HG02571 (cell line): ENCODE measurements around the gene CNR2.
"Not testable (repeated sequence)": the region's sequence is repeated elsewhere in the genome, so short reads cannot be mapped to it uniquely, and the experiment has no call there.

Experiments
- ATAC-seq: cut with Tn5 transposase; IDR thresholded peaks from one replicate; pipeline ENCODE4 v1.9.1; 2021; ENCODE audit warnings: mild to moderate bottlenecking, moderate library complexity; ENCODE audit not compliant: unreplicated experiment

Gene CNR2

DNA sequence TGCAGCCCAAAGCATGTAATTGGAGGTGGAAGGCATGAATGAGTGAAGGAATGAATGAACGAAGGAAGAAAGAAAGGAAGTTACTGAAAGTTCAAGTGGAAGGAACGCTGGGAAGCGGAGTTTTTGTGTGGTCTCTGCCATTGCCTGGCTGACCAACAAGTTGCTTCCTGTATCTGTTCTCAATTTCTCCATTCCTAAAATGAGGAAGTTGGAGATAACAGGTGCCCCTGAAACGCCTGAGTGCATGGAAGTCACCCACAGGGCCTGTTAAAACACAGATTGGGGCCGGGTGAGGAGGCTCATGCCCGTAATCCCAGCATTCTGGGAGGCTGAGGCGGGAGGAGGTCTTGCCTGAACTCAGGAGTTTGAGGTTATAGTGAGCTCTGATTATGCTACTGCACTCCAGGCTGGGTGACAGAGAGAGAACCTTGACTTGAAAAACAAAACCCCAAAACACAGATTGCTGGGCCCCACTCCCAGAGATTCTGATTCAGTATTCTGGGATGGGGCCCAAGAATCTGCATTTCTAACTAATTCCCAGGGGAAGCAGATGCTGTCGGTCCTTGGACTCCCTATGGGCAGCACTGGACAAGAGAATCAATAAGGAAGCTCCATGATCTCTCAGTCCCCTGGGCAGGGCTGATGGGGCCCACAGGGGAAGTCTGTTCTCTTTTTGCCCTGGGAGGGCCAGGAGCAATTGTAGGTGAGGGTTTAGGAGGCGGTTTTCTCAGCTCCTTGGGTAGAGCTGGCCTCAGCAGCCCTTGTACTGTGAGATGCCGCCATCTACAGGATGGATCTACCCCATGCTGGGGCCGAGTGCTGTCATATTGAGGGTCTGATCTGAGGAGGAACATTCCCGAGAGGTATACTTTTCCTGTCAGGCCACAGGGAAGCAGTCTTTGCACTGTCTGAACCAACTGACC lies 3.3 kb upstream of the CNR2 start:
- ATAC-seq, result no peak

DNA sequence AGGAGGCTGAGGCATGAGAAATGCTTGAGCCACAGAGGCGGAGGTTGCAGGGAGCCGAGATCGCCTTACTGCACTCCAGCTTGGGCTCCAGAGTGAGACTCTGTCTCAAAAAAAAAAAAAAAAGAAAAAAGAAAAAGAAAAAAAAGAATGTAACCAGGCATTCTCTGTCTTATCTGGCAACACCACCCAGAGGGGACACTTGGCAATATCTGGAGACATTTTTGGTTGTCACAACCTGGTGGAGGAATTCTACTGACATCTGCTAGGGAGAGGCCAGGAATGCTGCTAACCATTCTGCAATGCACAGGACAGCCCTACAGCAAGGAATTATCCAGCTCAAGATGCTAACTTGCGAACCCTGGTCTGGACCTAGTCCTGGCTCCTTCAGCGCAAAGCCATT lies 2.3 kb upstream of the CNR2 start:
- no peak for ATAC-seq

DNA sequence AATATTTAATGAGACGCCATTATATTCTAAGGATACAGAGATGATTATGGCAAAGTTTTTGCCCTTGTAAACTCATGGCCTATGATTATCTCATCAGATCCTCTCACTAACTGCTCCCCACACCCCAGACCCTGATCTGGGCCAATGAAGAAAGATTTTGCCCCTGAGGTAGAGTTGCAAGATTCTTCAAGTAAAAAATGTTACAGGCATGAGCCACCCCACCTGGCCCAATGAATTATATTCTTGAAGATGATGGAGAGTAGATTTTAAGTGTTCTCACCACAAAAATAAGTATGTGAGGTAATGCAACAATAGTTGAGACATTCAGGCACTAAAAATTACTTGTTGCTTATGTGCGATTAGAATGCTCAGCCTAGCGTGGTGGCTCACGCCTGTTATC lies 1.8 kb upstream of the CNR2 start:
- ATAC-seq, result no peak

DNA sequence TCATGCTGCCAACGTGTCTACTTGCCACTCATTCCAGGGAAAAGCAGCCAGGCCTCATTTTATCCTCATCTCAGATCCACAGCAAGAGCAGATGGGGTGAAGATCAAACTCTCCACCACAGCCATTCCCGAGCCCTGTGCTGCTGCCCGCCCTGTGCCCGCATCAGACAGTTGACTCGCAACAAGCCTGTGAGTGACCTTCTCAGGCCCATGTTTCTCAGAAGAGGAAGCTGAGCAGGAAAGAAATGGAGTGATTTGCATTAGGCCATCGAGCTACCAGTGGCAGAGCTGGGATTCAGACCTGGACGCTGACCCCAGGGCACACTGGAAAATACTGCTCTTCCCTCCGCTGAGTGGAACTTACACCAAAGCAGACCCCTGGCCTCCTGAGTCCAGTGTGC lies 1.2 kb downstream of the CNR2 start:
- no peak for ATAC-seq

DNA sequence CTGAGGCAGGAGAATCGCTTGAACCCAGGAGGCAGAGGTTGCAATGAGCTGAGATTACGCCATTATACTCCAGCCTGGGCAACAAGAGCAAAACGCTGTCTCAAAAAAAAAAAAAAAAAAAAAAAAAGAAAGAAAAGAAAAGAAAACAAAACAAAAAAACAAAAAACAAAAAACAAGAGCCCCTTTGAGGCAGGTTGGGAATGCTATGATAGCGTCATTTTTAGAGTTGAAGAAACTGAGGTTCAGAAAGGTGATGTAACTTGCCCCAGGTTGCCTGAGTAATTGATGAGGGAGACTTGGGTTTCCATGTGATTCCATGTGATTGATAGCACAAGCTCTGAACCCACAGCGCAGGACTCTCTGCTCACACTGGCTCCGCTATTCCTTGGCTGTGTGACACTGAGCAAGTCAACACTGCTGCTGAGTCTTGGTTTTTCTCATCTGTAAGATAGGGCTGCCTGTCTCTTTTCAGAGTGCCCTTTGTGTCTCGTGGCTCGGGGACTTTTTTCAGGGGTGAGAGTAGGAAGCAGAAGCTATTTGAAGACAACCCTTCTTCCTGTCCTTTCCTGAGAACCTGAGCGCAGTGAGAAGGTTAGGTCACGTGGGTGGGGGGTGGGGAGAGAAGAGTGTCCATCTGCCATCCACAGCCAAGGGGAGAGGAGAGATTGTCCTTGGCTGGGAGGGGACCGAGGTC lies 2.5 kb downstream of the CNR2 start:
- ATAC-seq, result no peak

DNA sequence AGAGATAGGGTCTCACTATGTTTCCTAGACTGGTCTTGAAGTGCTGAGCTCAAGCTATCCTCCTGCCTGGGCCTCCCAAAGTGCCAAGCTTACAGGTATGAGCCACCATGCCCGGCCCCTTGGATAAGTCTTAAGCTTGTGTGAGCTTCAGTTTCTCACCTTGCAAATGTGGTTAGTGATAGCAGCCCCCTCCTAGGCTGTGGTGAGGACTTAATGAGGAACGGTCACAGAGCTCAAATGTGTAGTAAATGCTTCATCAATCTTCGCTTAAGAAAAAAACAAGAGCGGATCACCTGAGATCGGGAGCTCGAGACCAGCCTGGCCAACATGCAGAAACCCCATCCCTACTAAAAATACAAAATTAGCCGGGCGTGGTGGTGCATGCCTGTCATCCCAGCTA lies 3.0 kb downstream of the CNR2 start:
- no peak for ATAC-seq

DNA sequence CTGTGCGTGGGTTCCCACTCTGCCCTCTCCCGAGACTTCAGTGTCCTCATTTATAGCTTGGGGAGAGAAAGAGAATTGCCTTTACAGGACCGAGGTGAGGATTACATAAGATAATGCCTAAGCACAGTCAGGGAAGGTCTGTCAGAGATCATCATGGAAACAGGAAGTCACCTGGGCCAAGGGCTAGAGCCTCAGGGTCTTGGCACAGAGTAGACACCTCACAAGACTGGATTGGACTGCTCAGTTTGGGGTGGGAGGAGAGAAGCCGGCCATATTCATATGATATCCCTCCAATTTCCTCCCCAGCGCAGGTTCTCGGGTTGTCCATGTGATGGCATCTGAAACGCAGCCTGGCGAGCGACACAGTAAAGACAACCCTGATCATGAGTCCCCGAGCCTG lies 3.8 kb downstream of the CNR2 start:
- no peak for ATAC-seq

DNA sequence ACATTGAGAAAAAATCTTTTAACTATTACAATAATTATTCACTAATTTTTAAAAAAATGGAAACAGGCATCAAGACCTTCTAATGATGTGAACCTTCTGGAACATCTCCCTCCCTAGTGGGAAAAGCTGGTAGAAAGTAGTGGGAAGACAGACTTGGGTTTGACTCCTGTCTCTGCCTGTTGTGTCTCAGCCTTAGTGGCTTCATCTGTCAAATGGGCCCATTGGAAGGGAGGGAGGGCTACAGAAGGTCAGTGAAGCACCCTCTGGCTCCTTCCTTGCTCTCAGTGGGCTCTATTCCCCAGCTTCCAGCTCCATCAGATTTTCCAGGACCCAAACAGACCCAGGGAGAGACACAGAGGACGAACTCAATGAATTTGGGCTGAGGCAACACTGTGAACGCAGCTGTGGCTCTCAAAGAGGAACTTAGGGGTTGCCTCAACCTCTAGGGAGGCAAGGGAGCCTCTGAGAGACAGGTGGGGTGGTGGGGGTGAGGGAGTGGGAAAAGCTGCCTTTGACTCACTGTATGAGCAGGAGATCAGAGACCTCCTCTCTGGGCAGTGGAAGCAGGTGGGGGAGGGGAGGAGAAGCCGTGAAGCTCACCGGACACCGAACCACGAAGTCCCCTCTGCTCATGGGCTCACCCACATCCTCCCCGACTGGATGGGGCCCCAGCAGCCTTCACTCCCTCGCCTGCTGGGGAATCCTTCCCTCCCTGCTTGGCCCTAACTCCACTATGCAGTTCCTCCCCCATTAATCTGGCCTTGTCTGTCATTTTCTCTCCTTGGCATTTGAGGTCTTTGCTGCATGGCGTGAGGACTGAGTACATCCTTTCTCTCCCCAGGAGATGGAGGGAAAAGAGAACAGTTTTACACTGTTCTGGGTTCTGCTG lies 4.5 kb downstream of the CNR2 start:
- ATAC-seq, result no peak

DNA sequence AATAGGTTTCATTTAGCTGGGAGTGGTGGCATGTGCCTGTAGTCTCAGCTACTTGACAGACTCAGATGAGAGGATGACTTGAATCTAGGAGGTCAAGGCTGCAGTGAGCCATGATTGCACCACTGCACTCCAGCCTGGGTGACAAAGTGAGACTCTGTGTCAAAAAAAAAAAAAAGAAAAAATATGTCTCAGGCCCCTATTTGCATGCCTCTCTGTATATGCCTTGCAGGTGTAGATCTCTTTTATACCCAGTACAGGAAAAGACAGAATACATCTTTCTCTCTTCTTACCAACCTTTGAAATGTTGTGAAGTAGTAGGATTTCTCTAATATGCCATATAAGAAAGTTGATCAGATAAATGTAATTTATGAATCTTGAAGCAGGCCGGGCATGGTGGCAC lies 6.4 kb downstream of the CNR2 start:
- ATAC-seq, result no peak

DNA sequence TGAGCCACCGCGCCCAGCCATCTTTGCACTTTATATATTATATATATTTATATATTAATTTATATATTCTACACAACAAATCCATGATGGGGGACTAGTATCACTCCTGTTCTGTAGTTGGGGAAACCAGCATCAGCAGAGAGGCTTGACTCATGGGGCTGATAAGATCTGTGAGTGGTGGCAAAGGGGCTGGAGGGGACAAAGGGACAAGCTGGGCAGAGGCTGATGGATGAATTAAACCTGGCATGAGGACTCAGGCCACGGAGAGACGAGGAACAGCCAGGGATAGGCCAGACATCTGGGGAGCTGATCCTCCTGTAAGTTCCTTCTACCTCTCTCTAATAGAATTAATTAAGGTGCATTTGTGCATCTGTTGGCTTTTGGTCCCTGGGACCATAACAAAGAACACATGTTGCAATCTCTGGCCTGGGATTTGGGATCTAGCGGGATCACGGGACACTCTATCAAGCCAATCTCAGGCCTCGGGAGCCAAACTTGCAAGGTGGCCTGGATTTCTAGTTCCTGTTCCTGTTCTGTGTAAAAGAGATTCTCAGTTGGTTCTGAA lies 7.6 kb downstream of the CNR2 start:
- ATAC-seq, result no peak

DNA sequence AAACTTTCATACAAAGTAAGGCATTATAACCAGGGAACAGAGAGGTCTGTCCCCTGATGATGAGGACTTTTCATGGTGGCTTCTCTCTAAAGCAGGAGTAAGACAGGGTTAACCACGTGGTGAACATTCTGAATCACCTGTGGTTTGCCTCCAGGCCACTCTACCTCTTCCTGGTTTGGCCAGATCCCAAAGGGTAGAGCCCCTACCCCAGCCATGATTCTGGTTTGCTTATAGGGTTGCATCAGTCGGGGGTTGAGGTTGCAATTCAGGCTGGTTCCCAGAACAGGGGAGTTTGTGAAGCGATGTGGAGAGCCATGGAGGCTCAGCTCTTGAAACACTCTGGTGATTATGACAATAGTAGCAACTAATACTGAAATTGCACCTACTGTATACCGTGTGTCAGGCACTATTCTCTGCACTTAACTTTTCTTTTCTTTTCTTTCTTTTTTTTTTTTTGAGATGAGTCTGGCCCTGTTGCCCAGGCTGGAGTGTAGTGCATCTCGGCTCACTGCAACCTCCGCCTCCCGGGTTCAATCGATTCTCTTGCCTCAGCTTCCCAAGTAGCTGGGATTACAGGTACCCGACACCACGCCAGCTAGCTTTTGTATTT lies 8.3 kb downstream of the CNR2 start:
- ATAC-seq, result no peak

DNA sequence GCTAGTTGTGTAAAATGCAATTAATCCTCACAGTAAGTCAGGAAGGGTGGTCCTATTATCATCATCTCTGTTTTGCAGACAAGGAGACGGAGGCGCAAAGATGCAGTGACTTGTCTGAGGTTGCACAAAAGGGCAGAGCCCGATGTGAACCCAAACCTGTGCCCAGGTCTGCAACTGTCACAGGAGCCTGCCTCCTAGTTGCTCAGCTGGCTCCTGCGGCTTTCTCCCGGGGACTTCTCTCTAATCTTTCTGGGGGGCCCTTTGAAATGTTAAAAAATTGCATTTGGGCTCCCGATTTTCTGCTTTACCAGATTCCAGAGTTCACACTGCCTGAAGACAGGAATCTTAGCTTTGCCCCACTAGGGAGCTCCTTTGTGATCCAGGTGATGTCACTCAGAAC lies 9.4 kb downstream of the CNR2 start:
- no peak for ATAC-seq

DNA sequence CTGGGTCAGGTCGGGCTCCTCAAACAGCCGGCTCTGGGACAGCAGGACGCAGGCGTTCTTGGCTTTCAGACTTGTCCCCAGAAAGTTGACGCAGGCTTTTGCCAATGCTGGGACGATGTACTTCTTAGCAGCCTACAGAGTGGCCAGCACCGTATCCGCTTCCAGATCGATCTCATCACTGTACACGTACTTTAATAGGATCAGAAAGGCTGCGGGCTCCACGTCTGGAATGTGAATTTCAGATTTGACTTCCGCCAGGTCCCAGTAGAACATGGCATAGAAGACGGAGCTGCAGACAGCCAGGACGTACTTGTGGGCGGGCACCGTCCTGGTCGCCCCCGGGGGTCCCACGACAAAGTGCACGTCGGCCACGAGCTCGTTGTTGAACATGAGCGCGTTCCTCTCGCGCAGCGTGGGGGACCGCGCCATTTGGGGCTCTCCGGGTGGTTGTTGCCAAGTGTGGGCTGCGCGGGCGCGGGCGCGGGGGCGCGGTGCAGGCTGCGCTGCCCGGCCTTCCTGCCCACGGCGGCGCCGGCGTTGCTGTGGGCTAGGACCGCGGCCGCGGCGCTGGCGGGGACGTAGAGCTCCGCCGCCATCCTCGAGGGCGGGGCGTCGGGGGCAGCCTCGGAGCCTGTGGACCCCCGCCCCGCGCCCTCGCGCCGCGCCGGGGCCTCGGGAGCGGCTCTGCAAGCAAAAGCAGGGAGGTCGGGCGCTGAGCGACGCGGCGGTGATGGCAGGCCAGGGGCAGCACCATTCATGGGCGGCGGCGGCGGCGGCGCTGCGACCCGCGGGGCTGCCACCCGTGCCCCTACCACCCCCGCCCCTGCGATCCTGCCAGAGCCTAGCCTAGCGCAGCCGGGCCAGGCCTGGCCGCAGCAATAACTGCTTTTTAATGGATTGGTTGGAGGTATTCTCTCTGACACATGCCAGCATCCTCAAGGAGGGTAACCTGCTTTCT lies 10.6 kb downstream of the CNR2 start:
- ATAC-seq, result no peak

DNA sequence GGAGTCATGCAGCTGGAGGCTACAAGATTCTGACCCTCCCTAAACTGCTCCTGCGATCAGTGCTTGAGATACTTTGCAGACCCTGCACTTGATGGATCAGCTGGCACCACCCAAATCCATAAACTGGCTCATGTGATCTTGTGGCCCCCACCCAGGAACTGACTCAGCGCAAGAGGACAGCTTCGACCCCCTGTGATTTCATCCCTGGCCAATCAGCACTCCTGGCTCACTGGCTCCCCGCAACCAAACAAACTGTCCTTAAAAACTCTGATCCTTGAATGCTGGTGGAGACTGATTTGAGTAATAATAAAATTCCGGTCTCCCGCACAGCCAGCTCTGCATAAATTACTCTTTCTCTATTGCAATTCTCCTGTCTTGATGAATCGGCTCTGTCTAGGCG lies 13.1 kb downstream of the CNR2 start:
- ATAC-seq, result not testable (repeated sequence)

DNA sequence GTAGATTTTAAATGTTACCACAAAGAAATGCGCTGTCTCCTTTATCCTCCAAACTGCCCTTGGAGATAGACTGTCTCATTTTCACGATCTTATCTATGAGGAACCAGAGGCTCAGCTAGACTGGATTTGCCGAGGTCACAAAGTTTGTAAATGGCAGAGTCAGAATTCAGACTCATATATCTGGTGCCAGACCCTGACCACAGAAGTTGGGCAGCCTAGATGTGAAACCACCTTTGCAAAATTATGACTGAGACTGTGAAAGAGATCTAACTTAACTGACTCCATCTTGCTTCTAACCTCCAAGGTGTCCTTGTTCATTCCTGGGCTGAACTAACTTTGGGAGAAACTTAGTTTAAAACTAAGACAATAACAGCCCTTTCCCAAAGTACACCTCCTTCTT lies 14.1 kb downstream of the CNR2 start:
- ATAC-seq, result no peak

DNA sequence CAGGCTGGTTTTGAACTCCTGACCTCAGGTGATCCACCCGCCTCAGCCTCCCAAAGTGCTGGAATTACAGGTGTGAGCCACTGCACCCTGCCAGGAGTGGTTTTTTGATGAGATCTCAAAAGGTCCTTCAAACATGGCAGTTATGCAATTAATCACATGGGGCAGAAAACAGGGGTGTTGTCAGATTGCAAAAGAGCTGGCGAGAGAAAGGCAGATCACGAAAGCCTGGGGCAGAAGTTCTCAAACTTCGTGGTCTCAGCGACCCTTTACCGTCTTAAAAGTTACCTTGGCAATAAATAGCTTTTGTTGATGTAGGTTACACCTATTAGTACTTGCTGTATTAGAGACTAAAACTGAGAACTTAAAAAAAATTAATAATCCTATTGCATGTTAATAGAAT lies 16.1 kb downstream of the CNR2 start:
- ATAC-seq, result no peak

DNA sequence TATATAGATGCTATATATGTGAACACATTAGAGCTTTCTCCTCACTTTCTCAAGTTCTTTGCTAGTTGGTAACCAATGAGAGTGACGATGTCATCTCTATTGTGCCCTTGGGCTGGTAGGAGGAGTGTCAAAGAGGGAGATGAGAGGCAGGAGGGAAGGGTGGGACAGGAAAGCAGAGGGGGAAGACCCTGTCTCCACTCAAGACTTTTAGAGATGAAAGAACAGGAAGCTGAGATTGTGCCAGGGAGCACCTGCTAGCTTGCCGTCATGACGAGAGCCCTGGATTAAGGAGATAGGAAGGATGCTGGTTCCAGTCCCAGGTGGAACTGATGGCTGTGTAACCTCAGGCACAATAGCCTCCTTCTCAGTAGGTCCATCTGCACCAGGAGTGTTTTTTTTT lies 16.7 kb downstream of the CNR2 start:
- no peak for ATAC-seq

DNA sequence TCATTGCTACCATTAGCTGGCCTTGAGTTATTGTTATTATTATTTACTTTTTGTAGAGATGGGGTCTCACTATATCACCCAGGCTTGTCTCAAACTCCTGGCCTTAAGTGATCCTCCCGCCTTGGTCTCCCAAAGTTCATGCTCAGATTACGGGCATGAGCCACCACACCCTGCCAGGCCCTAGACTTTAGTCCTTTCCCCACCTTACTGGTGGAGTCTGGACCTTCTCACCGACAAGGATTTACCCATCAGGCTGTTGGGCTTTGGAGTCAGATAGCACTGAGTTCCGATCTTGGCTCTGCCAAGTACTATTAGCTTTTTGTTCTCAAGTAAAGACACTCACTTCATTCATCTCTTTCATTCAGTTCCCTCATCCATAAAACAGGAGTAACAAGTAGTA lies 17.2 kb downstream of the CNR2 start:
- no peak for ATAC-seq

DNA sequence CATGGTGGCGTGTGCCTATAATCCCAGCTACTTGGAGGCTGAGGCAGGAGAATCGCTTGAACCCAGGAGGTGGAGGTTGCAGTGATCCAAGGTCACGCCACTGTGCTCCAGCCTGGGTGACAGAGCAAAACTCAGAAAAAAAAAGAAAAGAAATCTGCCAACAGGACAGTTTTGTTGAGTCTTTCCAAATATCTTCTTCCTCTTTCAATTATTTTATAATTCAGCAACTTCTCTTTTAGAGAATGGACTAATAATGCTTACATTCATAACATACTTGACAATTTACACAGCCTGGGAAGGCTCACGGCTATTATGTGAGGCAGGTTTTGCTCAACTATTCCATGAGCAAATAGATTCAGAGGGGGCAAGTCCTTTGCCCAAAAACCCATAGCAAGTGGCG lies 18.1 kb downstream of the CNR2 start:
- ATAC-seq, result no peak

DNA sequence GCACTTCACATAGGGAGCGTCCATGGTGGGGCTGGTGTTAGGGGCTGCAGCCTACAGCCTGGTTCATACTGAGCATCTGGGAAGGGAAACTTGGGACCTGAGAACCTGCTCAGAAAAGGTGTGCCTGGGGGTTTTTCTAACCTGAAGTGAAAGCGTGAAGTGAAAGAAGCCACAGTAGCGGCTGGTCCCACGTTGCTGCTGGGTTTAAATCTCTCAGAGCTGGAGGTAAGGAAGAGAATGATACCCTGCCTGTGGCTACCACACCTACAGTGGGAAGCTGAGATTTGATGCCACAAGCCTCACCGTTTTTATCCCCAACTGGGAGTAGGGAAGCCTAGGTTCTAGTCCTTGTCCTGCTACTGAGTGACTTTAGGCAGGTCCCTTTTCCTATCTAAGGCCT lies 24.1 kb downstream of the CNR2 start:
- ATAC-seq, result no peak
